NCI-H2196 treated with DMSO at 0.1 percent for 48 hours (cell line): ENCODE results near the gene FGD5.

Experiments used
- DNase-seq: peaks from one replicate; lab custom pipeline; 2025; ENCODE audit not compliant: unreplicated experiment; lab: John Stamatoyannopoulos, UW

Gene FGD5

DNA sequence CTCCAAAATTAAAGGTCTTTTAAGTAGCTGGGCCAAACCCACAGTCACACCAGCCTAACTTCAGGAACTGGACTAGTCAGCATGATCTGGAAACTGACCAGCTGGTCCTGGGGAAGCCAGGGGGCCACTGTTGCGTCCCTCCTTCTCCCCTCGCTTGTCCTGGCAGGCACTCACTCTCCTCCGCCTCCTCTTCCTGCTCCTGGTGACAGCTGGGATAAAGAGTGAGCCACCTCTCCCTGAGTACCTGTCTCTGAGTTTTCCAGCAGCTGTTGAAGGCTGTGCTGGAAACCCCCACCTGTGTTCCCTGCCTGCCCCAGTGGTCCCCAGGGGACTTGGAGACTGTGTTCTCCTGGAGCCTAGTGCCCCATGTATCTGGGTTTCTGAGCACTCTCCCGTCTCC lies 56.0 kb downstream of the FGD5 start:
- no peak for DNase-seq

DNA sequence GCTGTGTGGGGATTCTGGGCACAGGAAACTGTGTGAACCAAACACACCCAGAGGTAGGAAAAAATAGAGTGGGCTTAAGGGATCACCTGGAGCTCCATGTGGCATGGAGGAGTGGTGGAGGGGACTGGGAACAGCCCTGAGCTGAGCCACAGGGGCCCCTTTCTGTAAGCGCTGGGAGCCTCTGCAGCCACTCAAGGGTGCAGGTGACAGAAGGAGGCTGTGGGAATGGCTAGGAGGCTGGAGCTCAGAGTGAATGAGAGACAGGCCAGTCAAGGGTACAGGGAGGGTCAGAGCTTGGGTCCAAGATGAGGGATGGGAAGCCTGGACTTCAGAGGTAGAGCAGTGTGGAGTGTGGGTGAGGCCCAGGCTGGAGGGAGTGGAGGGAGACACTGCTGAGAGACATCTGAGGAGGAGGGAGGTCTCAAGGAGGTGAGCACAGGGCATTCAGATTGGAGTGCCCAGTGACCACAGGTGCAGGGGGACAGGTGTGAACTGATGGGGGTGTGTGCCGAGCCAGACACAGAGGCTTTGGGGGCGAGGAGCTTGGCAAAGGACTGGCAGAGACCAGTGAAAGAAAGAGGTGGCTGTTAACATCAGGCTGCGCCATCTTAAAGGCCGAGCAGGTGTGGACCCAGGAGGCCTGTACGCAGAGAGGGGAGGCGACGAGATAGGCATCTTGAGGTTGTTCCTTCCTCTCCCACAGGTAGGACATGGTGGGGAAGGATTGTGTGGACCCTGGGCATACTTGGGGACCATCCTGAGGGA lies 56.8 kb downstream of the FGD5 start:
- no peak for DNase-seq

DNA sequence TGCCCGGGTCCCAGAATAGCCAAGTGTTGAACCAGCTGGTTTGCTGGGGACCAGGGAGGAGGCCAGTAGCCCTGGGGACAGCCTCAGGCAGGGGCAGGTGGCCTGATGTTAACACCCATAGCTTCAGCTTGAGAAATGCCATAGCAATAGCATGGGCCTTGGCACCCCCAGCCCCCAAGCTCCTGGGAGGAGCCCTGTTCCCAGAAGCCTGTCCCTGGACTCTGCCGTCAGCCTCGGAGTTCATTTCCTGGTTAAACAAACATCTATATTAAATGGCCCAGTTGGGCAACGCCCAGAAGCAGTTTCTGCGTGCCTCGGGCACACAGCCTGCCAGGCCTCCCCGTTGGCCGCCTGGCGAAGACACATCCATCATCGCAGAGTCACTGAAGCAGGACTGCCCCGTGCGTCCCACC lies 58.2 kb downstream of the FGD5 start:
- DNase-seq, result no peak

DNA sequence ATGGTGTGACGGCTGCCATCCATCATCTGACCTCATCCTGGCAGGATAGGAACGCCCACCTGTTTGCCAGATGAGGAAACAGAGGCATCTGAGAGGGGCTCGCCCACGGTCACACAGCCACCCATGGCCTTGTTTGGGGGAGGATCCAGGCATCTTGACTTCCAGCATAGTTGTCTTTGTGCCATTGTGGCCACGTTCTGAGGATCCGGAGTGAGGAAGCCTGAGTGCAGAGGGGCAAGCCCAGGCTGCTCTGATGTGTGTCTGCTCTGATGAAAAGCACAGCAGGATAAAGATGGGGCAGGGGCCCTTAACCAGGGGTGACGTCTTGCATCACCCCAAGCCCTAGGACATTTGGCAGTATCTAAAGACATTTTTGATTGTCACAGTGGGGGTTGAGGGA lies 58.7 kb downstream of the FGD5 start:
- no peak for DNase-seq

DNA sequence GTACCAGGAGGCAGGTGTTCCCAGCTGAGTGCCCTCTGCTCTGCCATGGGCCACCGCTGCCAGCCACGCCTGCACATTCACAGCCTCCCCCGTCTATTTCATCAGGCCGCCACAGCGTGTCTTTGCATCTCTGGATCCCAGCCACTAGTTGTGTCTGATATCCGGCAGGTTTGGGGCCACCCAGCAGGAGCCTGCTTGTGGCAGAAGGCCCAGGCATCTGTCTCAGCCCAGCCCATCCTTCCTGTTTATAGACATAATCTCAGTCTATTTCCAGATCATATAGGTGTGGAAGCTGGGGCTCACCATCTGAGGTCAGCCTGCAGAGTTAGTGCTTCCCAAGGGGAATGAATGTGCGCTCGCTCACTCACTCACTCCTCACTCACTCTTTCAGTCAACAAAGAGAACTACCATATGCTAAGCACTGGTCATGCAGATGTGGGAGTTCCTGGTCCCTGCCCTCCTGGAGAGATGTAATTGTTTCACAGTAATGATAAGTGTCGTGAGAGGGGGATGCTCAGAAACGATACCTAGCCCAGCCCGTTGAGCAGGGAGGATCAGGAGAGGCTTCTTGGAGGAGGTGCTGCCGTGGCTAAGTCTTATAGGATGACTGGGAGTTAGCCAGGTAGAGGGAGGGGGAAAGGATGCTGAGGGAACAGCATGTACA lies 60.6 kb downstream of the FGD5 start:
- no peak for DNase-seq

DNA sequence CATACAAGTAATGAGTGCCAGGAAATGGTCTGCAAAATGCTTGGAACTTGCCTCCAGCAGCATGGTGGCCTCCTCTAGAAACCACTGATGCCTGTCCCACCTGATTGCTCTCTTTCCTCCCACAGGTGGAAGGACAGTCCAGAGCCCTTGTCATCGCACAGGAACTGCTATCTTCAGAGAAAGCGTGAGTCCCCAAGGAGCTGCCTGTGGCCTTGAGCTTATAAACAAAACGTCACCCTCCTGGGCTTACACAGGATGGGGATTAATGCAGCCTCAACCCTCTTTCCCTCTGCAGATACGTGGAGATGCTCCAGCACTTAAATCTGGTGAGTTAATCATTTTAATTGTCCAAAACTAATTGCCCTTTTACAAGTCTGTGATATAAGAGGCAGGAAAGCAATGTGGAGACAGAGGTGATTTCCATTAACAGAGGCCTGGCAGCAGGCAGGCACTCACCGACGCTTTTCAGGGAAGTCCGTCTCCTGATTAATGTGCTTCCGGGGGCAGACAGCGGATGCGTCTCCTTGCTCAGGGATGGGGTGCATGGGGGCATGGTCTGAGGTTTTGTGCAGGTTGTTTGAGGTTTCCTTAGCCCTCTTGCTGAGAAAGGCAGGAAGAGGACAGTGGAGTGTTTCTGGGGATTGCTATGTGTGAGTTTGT lies 61.8 kb downstream of the FGD5 start:
- no peak for DNase-seq

DNA sequence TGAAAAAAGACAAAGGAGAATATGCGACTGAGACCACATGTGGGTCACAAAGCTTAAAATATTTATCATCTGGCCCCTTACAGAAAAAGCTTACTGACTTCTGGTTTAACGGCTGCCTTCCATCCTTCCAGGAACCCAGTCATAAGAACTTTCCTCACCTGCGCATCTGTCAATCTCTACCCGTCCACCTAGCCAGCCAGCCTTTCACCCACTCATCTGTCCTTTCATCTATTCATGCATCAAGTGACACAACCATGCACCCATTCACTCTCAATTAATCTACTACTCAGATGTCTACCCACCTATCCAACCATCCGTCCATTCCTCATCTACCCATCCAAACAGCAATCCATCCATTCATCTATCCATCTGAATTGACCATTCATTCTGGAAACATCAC lies 64.5 kb downstream of the FGD5 start:
- no peak for DNase-seq

DNA sequence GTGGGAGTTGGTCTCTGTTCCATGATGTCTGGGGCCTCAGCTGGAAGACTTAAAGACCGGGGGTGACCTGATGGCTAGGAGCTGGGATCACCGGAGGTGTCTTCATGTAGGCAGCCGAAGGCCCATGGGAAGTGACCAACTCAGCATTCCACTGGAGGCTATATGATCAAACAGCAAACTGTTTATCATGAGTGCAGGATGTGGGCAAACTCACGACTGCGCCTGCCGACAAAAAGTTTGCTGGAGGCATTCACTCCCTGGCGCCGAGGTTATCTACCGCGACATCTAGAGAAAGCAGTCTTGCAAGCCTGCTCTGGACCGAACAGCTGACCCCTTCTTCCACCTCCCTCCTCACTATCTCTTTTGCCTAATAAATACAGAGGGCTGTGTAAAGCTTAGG lies 65.9 kb downstream of the FGD5 start:
- no peak for DNase-seq

DNA sequence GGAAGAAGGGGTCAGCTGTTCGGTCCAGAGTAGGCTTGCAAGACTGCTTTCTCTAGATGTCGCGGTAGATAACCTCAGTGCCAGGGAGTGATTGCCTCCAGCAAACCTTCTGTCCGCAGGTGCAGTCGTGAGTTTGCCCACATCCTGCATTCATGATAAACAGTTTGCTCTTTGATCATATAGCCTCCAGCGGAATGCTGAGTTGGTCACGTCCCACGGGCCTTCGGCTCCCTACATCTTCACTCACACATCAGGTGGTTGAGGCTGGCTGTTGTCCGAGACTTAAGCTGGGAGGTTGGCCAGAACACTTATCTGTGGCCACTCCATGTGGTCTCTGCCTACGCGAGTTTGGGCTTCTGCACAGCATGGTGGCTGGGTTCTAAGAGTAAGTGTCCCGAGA lies 66.5 kb downstream of the FGD5 start:
- no peak for DNase-seq

DNA sequence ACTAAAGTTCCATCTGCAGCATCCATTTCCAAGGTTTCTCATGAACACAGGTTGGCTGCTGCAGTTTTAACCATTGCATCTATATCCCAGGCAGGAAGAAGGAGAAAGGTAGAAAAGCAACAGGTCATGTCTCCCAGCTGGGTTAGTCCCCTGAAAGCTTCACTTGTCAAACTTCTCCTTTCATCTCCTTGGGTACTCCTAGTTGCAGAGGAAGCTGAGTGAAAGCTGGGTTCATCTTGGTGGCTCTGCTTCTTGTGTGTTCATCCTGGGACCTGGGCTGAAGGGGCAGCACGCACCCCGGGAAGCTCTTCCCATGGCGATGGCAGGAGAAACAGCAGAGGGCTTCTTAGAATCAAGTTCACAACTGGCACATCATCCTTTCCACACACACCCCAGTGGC lies 67.3 kb downstream of the FGD5 start:
- DNase-seq, result no peak

DNA sequence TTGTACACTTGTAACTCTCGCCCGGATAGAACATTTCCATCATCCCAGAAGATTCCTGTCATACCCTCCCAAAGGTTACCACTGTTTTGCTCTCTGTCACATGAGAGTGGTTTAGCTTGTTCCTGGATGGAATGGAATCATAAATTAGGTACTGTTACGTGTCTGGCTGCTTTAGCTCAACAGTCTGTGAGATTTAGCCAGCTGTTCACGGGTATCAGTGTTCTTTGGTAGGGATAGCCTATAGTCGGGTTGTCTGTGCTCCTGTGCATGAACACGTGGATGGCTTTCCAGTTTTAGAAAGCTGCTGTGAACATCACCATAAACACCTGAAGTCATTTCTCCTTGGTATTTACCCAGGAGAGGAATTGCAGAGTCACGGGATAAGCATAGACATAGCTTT lies 70.4 kb downstream of the FGD5 start:
- no peak for DNase-seq

DNA sequence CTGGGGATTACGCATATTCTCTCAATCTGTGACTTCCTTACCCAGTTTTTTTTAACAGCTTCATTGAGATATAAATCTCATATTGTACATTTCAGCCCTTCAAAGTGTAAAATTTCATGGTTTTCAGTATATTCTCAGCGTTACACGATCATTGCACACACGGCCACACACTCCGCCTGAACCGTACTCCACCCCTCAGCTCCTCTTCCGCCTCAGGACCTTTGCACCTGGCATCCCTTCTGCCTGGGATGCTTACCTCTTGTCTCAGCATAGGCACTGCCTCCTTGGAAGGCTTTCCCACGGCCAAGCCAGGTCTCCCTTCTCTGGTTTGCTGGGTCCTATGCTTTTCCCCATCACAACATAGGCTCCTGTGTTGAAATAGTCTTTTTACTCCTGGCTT lies 71.2 kb downstream of the FGD5 start:
- no peak for DNase-seq

DNA sequence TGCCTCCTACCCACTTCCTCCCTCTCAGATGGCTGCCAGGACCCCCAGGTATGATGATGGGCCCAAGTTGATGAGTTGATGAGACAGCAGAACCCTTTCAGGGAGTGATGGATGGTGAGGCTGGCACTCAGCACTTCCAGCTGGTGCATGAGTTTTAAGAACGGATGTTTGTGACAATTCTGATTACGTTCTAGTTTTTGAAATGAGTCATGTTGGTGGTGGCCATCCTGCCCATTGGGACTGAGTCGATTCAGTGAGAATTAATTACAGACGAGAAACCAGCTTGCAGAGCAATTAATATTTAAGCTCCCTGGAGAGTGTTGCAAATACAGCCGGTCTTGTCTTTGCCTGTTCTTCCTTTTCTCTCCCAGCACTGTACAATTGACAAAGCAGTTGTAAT lies 71.7 kb downstream of the FGD5 start:
- no peak for DNase-seq

DNA sequence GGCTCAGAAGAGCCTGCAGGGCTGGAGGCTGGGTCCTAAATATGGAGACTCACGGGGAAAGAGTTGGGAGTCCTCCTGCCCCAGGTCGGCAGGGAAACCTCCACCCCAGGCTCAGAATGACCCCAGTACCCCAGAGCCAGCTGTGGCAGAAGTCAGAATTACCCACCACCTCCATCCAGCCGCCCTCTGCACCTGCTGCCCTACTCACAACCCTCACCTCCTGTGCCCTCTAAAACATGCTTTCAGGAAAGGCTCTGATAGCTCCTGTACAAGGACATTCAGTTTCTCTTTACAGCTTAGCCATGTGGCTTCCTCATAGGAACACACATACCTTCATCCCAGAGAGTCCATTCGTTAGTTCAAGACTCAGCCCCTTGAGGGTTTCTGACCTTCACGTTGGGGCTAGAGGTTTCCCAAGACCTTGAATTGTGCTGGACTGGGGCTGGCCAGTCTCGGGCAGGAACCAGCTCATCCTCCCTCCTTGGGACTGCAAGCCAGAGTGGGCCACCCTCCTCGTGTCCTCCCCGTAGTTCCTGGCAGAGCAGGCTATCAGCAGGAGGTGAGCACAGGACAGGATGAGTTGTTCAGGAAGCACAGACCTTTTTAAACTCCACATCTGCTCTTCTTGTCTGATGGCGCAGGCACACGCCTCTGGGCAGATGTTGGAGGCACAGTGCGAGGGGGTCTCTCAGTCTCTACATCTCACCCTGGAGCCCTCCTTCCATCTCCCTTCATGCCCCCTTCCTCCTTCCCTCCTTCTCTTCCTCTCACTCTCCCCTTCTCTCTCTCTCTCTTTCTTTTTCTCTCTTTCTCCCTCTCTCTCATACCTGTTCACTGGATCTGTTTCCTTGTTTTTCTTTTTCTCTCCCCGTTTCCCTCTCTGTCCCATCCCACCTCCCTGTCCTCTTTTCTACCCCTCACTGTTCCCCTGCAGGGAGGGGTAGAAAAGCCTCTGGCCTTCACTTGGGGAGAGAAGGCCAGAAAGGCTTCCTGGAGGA lies 72.7 kb downstream of the FGD5 start:
- DNase-seq, result no peak

DNA sequence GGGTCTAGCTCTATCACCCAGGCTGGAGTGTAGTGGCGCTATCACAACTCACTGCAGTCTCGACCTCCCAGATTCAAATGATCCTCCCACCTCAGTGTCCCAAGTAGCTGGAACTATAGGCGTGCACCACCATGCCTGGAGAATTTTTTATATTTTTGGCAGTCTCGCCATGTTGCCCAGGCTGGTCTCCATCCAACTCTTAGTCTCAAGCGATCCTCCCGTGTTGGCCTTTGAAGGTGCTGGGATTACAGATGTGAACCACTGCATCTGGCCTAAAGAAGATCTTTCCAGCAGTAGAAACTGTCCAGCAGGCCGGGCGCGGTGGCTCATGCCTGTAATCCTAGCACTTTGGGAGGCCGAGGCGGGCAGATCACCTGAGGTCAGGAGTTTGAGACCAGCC lies 73.5 kb downstream of the FGD5 start:
- no peak for DNase-seq

DNA sequence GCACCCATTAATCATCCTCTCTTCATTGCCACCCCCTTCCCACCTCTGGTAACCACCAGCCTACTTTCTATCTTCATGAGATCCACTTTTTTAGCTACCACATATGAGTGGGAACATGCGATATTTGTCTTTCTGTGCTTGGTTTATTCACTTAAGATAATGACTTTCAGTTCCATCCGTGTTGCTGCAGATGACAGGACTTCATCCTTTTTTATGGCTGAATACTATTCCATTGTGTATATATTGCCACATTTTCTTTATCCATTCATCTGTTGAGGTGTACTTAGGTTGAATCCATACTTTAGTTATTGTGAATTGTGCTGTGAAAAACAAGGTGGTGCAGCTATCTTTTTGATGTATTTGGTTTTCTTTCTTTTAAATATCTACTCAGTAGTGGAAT lies 75.3 kb downstream of the FGD5 start:
- DNase-seq, result no peak

DNA sequence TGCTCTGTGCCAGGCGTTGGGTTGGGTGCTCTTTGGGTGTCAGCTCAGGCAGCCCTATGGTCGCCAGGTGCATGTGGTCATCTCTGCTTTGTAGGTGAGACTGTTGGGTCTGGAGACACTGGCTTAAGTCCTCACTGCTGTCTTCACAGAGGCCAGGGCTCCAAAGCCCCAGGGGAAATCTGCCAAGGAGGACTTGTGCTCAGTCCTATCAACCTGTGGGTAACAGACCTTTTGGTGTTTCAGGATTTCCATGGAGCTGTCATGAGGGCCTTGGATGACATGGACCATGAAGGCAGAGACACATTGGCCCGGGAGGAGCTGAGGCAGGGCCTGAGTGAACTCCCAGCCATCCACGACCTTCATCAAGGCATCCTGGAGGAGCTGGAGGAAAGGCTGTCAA lies 78.5 kb downstream of the FGD5 start:
- no peak for DNase-seq

DNA sequence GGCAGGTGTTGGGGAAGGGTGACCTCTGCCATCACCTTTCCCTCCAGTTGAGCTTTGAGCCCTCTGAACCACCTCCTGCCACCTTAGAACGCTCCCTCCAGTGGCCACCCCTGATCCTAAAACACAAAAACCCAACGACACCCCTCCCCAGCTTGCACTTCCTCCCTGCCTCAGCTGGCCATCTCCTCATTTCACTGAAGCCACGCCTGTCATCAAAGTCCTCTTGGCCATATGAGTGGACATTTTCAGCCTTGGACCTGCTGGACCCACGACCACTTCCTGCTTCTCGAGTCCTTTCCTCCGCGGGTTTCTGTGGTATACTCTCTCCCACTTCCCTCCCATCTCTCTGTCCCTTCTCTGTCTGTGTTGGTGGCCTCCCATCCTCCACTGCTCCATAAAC lies 80.2 kb downstream of the FGD5 start:
- no peak for DNase-seq

DNA sequence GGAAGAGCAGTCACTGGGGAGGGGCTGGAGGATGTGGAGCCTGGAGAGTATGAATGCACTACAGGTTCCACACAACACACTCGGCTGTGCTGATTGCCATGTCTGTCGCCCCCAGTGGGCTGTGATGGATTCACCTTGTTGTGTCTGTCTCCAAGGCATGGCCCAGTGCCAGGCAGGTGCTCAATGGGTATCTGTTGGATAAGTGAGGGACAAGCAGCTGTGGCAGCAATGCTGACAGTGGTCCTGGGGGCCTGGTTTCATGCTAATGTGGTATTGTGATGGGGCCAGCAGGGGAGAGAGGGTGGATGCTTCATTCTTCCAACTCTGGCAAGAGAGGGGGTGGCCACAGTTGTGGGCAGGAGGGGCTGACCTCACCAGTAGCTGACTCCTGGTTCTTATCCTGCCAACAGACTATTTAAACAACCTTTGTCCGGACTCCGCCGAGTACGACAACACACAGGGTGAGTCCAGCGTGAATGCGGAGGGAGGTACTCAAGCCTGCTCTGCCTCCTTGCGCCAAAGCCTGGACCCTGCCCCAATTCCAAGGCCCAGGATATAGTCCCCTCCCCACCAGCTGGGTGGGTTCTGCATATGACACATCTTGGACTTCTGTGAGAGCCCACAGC lies 81.3 kb downstream of the FGD5 start:
- no peak for DNase-seq
